ENCODE measurements around the gene MAML3.

GRCh38 chr4:139794158-139794954 is 359.6 kb downstream of the MAML3 start:
- TF ChIP-seq POLR2A (IDR thresholded peaks at IDR 0.05) (no peak), CTCF (IDR thresholded peaks at IDR 0.05) (no peak)

Measured in uterus (tissue), 2 donors.